Measurements from ENCODE around the gene GIT2.

GRCh38 chr12:109919456-109919855, 76.7 kb downstream of the GIT2 start:
- TF ChIP-seq CTCF (IDR thresholded peaks at IDR 0.05; ENCODE audit: borderline replicate concordance, extremely low read depth, low read length, poor library complexity, severe bottlenecking) (no peak), EZH2 (IDR thresholded peaks at IDR 0.05; ENCODE audit: borderline replicate concordance, low read depth, low read length, severe bottlenecking) (no peak)
